Natural killer cell (primary cell): ENCODE data around the gene GUCY1B1. TPM values are rescaled to one million over a fixed set of nuclear protein-coding genes. Genes with fewer than 3 reads are reported as not detected.

Experiments
- ATAC-seq, 3 donors: fragments of 150-1000 bp in 2 of 3; fragments of 200-7000 bp in 1 of 3; cut with Tn5 transposase; 1 replicate in 1 of 3; 2 replicates in 2 of 3; pipeline ENCODE4 v1.10.0; 2021; ENCODE audit warnings: mild to moderate bottlenecking in 2 of 3, moderate library complexity in 2 of 3
- DNase-seq, 2 donors: peaks; one replicate each; pipeline versions ENCODE4 v3.0.0 to v3.0.0-alpha.2; 2013 to 2021; ENCODE audit warnings: mixed read lengths in 1 of 2
- H3K27ac ChIP-seq: one replicate; pipeline ENCODE4 v1.5.1; 2013; ENCODE audit warnings: mild to moderate bottlenecking, low read length
- H3K27me3 ChIP-seq: one replicate; pipeline ENCODE4 v1.6.1; 2013; ENCODE audit warnings: low read length; ENCODE audit not compliant: control insufficient read depth, insufficient read depth
- H3K36me3 ChIP-seq: one replicate; pipeline ENCODE4 v1.6.1; 2013; ENCODE audit warnings: low read length; ENCODE audit not compliant: control insufficient read depth, insufficient read depth
- H3K4me1 ChIP-seq: one replicate; pipeline ENCODE4 v1.6.1; 2013; ENCODE audit warnings: low read length; ENCODE audit not compliant: control insufficient read depth, insufficient read depth
- H3K4me3 ChIP-seq: one replicate; pipeline ENCODE4 v1.5.1; 2013; ENCODE audit warnings: low read length
- H3K9me3 ChIP-seq: one replicate; pipeline ENCODE4 v1.6.1; 2013; ENCODE audit warnings: low read length; ENCODE audit not compliant: control insufficient read depth, insufficient read depth
- H3K27ac Mint-ChIP-seq, 2 donors: one replicate each; pipeline ENCODE4 v1.8.0; 2022; ENCODE audit warnings: mild to moderate bottlenecking in 2 of 2, mixed read lengths in 2 of 2, moderate library complexity in 1 of 2
- H3K27me3 Mint-ChIP-seq, 2 donors: one replicate each; pipeline ENCODE4 v1.8.0; 2022; ENCODE audit warnings: low read depth in 2 of 2, mixed read lengths in 2 of 2
- H3K36me3 Mint-ChIP-seq: one replicate; pipeline ENCODE4 v1.8.0; 2022; ENCODE audit warnings: mixed read lengths
- H3K4me1 Mint-ChIP-seq, 2 donors: one replicate each; pipeline ENCODE4 v1.8.0; 2022; ENCODE audit warnings: mixed read lengths in 2 of 2
- H3K4me3 Mint-ChIP-seq: one replicate; pipeline ENCODE4 v1.8.0; 2022; ENCODE audit warnings: mild to moderate bottlenecking, moderate library complexity, mixed read lengths
- H3K9me3 Mint-ChIP-seq, 2 donors: one replicate each; pipeline ENCODE4 v1.8.0; 2022; ENCODE audit warnings: mixed read lengths in 2 of 2
- CTCF ChIP-seq: fragments of 200-600 bp; IDR thresholded peaks from one replicate; pipeline ENCODE4 v1.8.0; 2022; ENCODE audit warnings: antibody characterized with exemption
- WGBS: methylation state at CpG from one replicate; pipeline ENCODE4 v1.1.7; 2013; ENCODE audit warnings: missing lambda C conversion rate; ENCODE audit not compliant: insufficient coverage; 5-methylcytosine and 5-hydroxymethylcytosine counted together
- intact Hi-C: fragments of 100-400 bp; cut with micrococcal nuclease; formaldehyde crosslinking; loops from one replicate; pipeline ENCODE4 v1.14.2; 2022
- total RNA-seq, 4 donors: library from RNA; stranded (reverse); fragments of 120-200 nt in 1 of 4; gene quantifications; one replicate each; pipeline versions ENCODE4 v1.2.3 to v1.2.4, GENCODE V29; 2013 to 2022

Gene GUCY1B1
- total RNA-seq, 3 donors from 2014 or later (not counting 1 experiment from before 2014, with no cell fraction given) = 2.1 to 4.0 (median 2.8) TPM

- H3K27me3 ChIP-seq = no peaks in the 10 kb centered on the region
- no peaks in the 10 kb centered on the region for H3K4me1 ChIP-seq
- H3K4me3 ChIP-seq = no peak overlapping the region
- Mint-ChIP-seq H3K27ac (no peak overlapping the region), H3K4me3 (no peak overlapping the region), H3K4me1 (no peaks in the 10 kb centered on the region), H3K36me3 (no peaks in the 10 kb centered on the region), H3K27me3 (no peaks in the 10 kb centered on the region), H3K9me3 (no peaks in the 10 kb centered on the region)
- no peak overlapping the region for H3K27ac ChIP-seq
- no peaks in the 10 kb centered on the region for H3K9me3 ChIP-seq
- H3K36me3 ChIP-seq = no peaks in the 10 kb centered on the region
- 100% methylated on average over 1 of the region's 1 CpG for WGBS
- DNase-seq (no peak), ATAC-seq (no peak)
- TF ChIP-seq CTCF = no peak
- intact Hi-C loops = loop anchor here (5.0 kb wide), 1 partner anchor 147 kb away; the partner anchor contains the start of gene CTSO
Observed at GRCh38 chr4:155805016-155805415, 46.2 kb downstream of the GUCY1B1 start.

- H3K27me3 ChIP-seq = no peaks in the 10 kb centered on the region
- no peaks in the 10 kb centered on the region for H3K27me3 Mint-ChIP-seq
- no peaks in the 10 kb centered on the region for H3K4me1 ChIP-seq
- no peak for TF ChIP-seq CTCF
- DNase-seq (no peak), ATAC-seq (no peak)
- H3K27ac ChIP-seq = no peak overlapping the region
- no peak overlapping the region for H3K4me3 Mint-ChIP-seq
- no peaks in the 10 kb centered on the region for H3K36me3 Mint-ChIP-seq
- no peaks in the 10 kb centered on the region for H3K9me3 Mint-ChIP-seq
- WGBS = no CpG with 5 or more reads among the region's 1 CpG
- no peaks in the 10 kb centered on the region for H3K9me3 ChIP-seq
- H3K4me1 Mint-ChIP-seq = no peaks in the 10 kb centered on the region
- no peak overlapping the region for H3K4me3 ChIP-seq
- no peak overlapping the region for H3K27ac Mint-ChIP-seq
- intact Hi-C loops = loop anchor here (5.0 kb wide), 1 partner anchor 145 kb away; the partner anchor contains the start of gene CTSO
- no peaks in the 10 kb centered on the region for H3K36me3 ChIP-seq
Observed at GRCh38 chr4:155807021-155807420, 48.2 kb downstream of the GUCY1B1 start.

GRCh38 chr4:155809835-155810234 is 51.0 kb downstream of the GUCY1B1 start:
- H3K4me3 Mint-ChIP-seq = no peak overlapping the region
- H3K27me3 ChIP-seq = no peaks in the 10 kb centered on the region
- WGBS = no CpG with 5 or more reads among the region's 1 CpG
- no peaks in the 10 kb centered on the region for H3K27me3 Mint-ChIP-seq
- H3K4me1 ChIP-seq = no peaks in the 10 kb centered on the region
- no peaks in the 10 kb centered on the region for H3K9me3 ChIP-seq
- H3K36me3 Mint-ChIP-seq = no peaks in the 10 kb centered on the region
- intact Hi-C loops = loop anchor here (5.0 kb wide), 1 partner anchor 142 kb away; the partner anchor contains the start of gene CTSO
- DNase-seq (peak in 1 of 2 donors; percentile 66), ATAC-seq (peak; percentile 52 to 84 (median 78))
- H3K4me1 Mint-ChIP-seq = no peaks in the 10 kb centered on the region
- H3K4me3 ChIP-seq = no peak overlapping the region
- peak; percentile 71 for TF ChIP-seq CTCF
- no peaks in the 10 kb centered on the region for H3K9me3 Mint-ChIP-seq
- no peaks in the 10 kb centered on the region for H3K36me3 ChIP-seq
- no peak overlapping the region for H3K27ac Mint-ChIP-seq
- H3K27ac ChIP-seq = no peak overlapping the region

- Mint-ChIP-seq H3K9me3 (no peaks in the 10 kb centered on the region), H3K36me3 (no peaks in the 10 kb centered on the region), H3K4me3 (no peak overlapping the region), H3K27ac (no peak overlapping the region), H3K27me3 (peaks cover 0 to 5% of the 10 kb centered on the region in 2 donors), H3K4me1 (no peaks in the 10 kb centered on the region)
- no peak for TF ChIP-seq CTCF
- 83% methylated on average over 2 of the region's 2 CpGs for WGBS
- DNase-seq (no peak), ATAC-seq (no peak)
- Histone ChIP-seq H3K27me3 (no peaks in the 10 kb centered on the region), H3K27ac (no peak overlapping the region), H3K36me3 (no peaks in the 10 kb centered on the region), H3K4me3 (no peak overlapping the region), H3K4me1 (no peaks in the 10 kb centered on the region), H3K9me3 (no peaks in the 10 kb centered on the region)
- intact Hi-C loops = no loop called here
Observed at GRCh38 chr4:155811083-155811482, 52.3 kb downstream of the GUCY1B1 start.
